HL-60 (cell line): ENCODE data around the gene IL36G.

Source experiments
- DNase-seq, 2 experiments: peaks; one replicate each; pipeline ENCODE4 v3.0.0-alpha.2; 2010 to 2020; ENCODE audit warnings: low read depth in 1 of 2, low spot score in 1 of 2
- H3K27ac ChIP-seq: fragments of 250-450 bp; sonication (Bioruptor Pico); replicated peaks from 2 replicates; pipeline ENCODE4 v1.5.1; 2020; ENCODE audit warnings: mild to moderate bottlenecking, moderate library complexity
- H3K27me3 ChIP-seq: fragments of 250-450 bp; sonication (Bioruptor Pico); 2 replicates; pipeline ENCODE4 v1.5.1; 2021; ENCODE audit warnings: mild to moderate bottlenecking, moderate library complexity; ENCODE audit not compliant: insufficient read depth, poor library complexity, severe bottlenecking
- H3K4me3 ChIP-seq: replicated peaks from 2 replicates; pipeline ENCODE4 v1.5.1; 2011; ENCODE audit warnings: mild to moderate bottlenecking, control low read depth, low read length; ENCODE audit not compliant: insufficient read depth
- CTCF ChIP-seq: IDR thresholded peaks from one replicate; pipeline ENCODE4 v1.5.1; 2011; ENCODE audit warnings: low read length, control low read depth, inconsistent platforms; ENCODE audit not compliant: insufficient read depth
- GABPA ChIP-seq: IDR thresholded peaks from 2 replicates; pipeline ENCODE4 v1.6.1; 2012; ENCODE audit warnings: low read depth
- POLR2AphosphoS5 ChIP-seq: IDR thresholded peaks from 2 replicates; pipeline ENCODE4 v1.6.1; 2012; ENCODE audit warnings: low read depth
- REST ChIP-seq: IDR thresholded peaks from 2 replicates; pipeline ENCODE4 v1.6.1; 2012; ENCODE audit warnings: low read depth; ENCODE audit not compliant: insufficient replicate concordance
- SPI1 ChIP-seq: IDR thresholded peaks from 2 replicates; pipeline ENCODE4 v1.6.1; 2012; ENCODE audit warnings: low read depth, mild to moderate bottlenecking, borderline replicate concordance

The IL36G gene

GRCh38 chr2:112957511-112957910 is 20.3 kb upstream of the IL36G start:
- DNase-seq: no peak
- Histone ChIP-seq H3K27ac (no peak overlapping the region), H3K4me3 (no peak overlapping the region), H3K27me3 (no peaks in the 10 kb centered on the region)
- TF ChIP-seq GABPA (no peak), SPI1 (no peak), REST (no peak), CTCF (no peak), POLR2AphosphoS5 (no peak)

- TF ChIP-seq CTCF (peak; percentile 96), SPI1 (no peak)
- H3K4me3 ChIP-seq: no peak overlapping the region
- DNase-seq: peak; percentile 27 to 64
Observed at GRCh38 chr2:112958428-112959108, 19.2 kb upstream of the IL36G start.

GRCh38 chr2:112959109-112959812 is 18.5 kb upstream of the IL36G start:
- no peak overlapping the region for H3K4me3 ChIP-seq
- H3K27me3 ChIP-seq: no peaks in the 10 kb centered on the region
- DNase-seq: peak in 1 of 2 experiments; percentile 13
- no peak for TF ChIP-seq SPI1
- no peak for TF ChIP-seq CTCF
- TF ChIP-seq REST: no peak
- no peak for TF ChIP-seq GABPA
- TF ChIP-seq POLR2AphosphoS5: no peak
- no peak overlapping the region for H3K27ac ChIP-seq

More at GRCh38 chr2:112958428-112959108, 19.2 kb upstream of the IL36G start:
- Histone ChIP-seq H3K27ac (no peak overlapping the region), H3K27me3 (no peaks in the 10 kb centered on the region)
